EL (cell line): ENCODE data around the gene CNNM4.
A peak's percentile ranks its signal among the peaks of the same experiment; 100 is the strongest.

Experiments
- DNase-seq: peaks from one replicate; pipeline ENCODE4 v3.0.0-alpha.2; 2016

CNNM4 gene

DNA sequence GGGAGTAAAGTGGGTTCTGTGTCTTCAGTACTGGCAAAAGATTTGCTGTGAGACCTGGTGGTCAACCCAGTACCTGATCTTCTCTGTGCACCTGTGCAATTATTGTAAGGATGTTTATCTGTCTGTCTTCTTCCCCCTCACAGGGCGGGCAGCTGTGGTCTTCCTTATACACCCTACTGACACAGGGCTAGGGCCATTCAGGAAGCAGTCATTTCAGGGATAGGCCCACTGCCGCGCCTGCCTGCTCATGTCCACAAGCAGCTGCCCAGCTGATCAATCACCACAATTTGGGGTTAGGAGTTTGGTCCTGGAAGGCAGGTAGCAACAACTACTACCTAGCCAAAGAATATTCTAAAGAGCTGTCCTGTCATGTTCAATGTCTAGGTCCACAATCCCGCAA, 1.2 kb upstream of the CNNM4 start:
- no peak for DNase-seq

DNA sequence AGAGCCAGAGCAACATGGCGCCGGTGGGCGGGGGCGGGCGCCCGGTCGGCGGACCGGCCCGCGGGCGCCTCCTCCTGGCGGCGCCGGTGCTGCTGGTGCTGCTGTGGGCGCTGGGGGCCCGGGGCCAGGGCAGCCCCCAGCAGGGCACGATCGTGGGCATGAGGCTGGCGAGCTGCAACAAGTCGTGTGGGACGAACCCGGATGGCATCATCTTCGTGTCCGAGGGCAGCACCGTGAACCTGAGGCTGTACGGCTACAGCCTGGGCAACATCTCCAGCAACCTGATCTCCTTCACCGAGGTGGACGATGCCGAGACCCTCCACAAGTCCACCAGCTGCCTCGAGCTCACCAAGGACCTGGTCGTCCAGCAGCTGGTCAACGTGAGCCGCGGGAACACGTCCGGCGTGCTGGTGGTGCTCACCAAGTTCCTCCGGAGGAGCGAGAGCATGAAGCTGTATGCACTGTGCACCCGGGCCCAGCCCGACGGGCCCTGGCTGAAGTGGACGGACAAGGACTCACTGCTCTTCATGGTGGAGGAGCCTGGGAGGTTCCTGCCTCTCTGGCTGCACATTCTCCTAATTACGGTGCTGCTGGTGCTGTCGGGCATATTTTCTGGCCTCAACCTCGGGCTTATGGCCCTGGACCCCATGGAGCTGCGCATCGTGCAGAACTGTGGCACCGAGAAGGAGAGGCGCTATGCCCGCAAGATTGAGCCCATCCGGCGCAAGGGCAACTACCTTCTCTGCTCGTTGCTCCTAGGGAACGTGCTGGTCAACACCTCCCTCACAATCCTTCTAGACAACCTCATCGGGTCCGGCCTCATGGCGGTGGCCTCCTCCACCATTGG, 507 bp downstream of the CNNM4 start:
- peak; percentile 46 for DNase-seq

DNA sequence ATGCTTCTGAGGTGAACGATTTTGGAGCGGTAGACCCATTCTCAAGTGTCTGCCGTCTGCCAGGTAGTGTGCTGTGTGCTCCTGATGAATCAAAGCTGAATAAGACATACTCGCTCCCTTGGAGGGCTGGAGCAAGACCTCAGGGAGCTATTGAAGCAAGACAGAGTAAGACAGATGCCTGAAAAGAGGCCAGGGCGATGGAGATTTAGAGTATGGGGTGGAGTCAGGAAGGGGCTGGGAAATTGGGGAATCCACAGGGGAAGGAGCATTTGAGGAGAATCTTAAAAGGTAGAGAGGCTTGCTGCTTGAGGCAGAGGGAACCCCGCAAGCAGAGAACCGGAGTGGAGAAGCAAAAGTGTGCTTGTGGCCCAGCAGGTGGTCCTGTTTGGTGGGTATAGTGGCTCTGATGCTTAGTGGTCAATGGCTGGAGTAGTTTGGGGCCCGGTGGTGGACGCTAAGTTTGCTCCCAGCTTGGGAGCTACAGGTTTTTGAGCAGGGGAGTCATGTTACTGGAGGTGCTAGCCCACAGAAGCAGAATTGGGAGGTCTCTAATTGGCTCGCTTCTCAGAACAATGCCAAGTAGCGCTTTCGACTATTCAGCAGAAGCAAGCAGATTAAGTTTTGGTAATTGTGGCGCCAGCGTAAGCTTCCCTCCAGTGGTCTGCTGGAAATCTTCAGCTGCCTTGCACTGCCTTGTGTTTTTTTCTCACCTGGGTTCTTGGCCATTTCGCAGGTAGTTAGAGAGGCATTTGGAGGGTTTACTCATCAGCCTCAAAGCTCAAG, 2.0 kb downstream of the CNNM4 start:
- peak; percentile 16 for DNase-seq

DNA sequence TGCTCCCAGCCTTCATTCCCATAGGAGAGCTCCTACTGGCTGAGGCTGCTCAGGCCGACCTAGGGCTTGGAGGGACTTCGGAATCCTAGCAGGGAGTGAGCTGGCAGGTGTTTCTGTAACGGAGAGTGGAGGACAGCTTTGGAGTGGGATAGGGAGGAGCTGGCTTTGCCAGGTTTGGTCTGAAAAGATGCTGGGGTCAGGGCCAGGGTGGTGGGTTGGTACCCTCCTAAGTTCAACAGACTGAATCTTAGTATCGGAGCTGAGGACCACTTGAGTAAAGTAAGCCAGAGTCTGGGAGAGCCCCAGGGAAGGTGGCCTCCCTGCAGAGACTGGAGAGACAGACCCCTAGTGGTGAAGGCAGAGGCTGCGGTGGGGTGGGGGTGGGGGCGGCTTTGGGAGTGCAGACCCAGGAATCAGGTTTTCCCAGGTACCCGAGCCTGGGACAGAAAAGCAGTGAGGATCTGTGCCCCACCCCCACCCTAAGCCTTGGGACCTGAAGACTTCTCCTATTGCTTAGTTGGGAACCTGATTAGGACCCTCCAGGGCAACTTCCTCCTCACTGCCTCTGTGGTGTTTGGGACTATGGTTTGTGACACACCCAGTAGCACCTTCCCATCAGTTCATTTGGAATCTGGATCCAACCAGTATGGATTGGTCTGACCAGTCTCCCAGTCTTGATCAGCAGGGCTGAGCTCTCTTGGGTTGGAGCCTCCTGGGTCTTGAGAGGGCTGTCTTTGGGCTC, 3.0 kb downstream of the CNNM4 start:
- peak; percentile 34 for DNase-seq

DNA sequence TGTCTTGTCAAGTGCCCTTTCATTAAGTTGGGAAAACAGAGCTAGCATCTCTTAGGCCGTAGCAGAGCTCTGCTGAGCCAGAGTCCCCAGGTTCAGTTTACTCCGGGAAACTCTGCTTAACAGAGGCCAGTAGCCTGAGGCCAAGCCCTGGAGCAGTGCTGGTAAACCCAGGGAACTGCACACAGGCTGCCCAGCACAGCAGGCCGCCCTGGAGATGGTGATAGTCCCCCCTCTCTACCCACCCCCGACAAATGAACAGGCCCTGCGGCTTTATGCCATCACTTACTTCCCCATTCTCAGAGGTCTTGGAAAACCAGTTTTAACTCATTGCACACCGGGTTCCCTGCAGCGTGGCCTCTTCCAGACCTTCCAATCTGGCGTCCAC, 3.5 kb downstream of the CNNM4 start:
- peak; percentile 31 for DNase-seq

DNA sequence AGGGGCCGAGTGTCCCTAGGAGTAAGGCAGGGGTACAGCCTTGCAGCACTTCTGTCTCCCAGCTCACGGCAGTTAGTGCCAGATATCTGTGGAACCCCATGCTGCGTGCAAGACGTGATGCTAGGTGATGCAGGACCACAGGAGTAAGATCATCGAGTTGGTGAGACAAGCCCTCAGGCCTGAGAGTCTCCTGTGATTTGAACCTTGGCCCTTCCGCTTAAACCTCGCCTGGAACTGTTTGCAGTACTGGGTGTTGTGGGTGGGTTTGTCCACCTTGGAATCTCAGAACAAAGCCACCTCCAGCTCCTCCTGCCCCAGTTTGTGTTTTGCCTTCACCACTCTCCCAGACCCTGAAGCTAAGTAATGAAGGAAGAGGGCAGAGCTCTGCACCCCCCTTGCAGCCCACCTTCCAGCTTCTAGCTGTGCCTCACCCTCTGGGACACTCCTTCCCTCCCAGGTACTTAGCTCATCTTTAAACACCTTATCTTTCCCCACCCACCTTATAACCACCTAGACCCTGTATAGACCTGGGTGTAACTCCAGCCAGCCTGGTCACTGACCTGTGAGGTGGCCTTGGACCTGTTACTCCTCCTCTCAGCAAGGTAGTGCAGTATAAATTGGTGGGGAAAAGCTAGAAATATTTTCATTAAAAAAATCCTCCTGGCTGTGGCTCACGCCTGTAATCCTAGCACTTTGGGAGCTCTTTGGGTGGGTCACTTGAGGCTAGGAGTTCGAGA, 6.6 kb downstream of the CNNM4 start:
- no peak for DNase-seq

DNA sequence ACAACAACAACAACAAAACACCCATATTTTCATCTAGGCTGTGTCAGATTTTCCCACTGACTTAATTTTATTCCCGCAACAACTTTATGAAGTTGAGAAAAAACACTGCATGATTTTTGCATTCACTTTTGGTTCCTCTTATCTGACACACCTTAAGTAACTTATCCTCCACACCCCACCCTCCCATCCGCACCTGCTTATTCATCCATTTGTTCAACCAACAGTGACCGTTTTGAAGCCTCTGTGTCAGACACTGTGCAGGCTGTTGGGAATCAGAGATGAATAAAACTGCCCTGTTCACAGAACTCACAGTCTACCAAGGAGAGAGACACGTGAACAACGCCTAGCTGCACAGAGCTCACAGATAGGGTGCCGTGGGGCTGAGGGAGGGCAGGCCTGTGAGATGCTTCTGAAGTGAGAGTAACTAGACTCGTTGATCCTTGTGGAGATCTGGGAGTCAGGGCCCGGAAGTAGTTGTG, 7.4 kb downstream of the CNNM4 start:
- no peak for DNase-seq

DNA sequence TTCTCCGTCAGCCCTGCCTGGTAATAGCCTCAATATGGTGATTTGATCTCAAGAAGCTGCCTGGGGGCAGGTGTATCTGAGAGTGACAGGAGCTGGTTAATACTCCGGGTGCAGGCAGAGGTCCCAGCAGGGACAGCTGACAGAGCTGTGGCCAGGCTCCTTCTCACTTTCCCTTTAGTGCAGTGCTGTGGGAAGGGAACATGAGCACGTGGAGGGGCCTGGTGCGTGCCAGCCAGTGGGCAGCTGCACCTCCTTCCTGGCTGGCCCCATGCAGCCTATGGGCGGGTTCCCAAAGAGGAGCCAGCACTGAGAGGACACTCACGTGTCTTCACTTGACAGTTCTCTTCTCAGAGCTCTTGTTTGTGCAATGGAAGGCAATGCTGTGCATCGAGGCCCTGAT, 9.1 kb downstream of the CNNM4 start:
- no peak for DNase-seq

DNA sequence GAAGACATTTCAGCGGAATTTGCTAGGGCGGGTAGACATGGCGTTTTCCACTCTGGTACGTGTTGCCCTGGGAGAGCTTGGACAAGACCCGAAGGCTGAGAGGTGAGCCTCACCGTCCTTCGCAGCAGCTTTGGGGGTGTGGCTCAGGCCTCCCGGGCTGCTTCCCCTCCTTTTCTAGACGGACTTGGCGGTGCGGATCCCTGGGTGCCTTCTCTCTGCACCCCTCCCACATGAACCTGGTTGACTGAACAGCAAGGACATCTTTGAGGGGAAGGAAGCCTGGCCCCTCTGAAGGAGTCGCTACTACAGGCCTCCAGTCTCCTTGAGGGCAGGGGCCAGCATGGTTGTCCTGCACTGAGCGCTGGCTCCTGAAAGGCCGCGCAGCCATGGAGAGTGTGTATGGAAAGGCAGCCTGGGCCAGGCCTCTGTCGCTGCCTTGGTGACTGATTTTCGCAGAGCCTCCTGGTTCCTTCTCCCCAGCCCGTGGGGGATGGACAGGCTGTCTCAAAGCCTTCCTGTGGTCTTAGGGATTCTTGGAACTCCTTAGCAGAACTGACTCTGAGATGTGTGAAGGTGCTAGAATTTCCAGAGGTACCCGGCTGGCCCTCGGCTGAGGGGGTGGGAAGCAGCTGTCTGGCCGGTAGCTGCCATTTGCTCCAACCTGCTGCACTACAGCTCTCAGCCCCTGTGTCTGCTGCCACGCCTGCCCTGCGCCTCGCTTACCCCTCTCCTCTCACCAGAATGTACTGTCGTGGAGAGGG, 9.9 kb downstream of the CNNM4 start:
- no peak for DNase-seq

DNA sequence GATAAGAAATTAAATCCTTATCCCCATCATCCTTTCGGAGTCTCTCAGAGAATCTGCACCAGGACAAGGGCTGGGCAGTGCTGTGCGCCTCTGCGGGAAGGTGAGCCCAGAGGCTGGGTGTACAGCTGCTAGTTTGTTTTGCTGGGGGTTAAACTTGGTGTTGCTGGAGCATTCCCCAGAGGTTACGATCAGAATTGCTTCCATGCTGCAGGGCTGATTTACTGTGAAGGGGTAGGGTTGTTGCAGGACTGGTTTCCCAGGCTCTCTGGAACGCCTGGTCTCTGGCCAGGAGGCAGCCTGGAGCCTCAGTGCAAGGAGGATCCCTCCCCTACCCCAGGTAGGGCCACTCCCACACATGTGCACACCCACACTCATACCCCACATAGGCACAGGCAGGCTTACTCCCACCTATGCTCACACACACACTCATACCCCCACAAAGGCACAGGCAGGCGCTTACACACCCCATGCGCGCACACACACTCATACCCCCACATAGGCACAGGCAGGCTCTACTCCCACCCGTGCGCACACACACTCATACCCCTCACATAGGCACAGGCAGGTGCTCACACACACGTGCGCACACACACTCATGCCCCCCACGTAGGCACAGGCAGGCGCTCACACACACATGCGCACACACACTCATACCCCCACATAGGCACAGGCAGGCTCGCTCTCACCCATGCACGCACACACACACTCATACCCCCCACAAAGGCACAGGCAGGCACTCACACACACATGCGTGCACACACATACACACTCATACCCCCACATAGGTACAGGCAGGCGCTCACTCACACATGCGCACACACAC, 11.3 kb downstream of the CNNM4 start:
- no peak for DNase-seq

DNA sequence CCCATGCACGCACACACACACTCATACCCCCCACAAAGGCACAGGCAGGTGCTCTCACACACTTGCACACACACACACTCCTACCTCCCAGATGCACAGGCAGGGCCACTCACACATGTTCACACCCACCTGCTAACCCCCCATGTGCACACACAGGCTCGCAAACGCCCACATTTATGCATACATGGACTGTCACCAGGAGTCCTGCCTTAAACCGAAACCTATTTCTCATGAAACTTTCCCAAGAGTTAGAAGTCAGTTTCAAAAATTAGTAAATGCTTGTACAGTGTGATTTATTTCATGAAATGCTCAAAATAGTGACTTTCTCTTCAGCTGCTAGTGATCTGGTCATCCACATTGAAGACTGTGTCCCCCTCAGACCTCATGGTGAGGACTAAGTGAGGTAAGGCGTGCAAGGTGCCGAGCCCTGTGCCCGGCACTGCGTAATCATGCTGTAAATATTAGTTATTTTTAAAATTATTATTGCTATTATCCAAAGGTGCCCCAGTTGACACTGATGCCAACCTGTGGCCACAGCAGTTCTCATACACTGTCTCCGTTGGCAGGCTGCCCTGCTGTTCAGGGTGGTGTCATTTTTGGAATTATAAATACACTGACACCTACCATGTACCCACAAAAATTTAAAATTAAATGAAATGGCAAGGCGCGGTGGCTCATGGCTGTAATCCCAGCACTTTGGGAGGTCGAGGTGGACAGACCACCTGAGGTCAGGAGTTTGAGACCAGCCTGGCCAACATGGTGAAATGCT, 12.4 kb downstream of the CNNM4 start:
- no peak for DNase-seq

DNA sequence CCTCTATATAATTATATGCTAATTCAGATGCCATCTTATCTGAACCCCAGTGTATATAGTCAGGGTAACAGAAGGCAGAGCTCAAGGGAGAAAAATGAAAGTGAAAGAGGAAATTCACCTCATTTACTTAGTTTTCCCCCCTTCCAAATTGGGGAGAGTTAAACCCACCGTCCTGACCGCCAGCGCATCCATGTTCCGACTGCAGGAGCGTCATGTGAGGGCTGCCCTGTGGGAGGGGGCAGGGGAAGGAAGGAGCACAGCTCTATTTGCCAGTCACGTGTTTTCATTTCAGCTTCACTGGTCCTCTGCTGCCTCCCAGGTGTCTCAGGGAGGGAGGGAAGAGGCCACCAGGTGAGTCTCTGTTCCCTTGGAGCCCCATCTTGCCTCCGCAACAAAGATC, 13.2 kb downstream of the CNNM4 start:
- DNase-seq: no peak

DNA sequence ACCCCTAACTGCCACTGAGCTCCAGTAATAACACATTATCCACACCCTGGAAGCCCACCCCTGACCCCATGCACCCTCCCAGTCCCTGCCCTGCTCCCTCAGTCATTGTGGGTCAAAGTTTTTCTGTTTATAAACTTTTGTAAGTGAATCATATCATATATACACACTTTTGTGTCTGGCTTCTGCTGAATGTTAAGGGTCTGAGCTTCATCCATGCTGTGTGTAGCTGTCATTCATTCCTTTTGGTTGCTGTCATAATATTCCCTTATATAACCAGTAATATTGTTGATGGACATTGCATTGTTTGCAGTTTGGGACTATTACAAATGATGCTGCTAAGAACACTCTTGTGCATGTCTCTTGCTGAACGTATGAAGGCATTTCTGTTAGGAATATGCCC, 14.5 kb downstream of the CNNM4 start:
- peak; percentile 19 for DNase-seq

DNA sequence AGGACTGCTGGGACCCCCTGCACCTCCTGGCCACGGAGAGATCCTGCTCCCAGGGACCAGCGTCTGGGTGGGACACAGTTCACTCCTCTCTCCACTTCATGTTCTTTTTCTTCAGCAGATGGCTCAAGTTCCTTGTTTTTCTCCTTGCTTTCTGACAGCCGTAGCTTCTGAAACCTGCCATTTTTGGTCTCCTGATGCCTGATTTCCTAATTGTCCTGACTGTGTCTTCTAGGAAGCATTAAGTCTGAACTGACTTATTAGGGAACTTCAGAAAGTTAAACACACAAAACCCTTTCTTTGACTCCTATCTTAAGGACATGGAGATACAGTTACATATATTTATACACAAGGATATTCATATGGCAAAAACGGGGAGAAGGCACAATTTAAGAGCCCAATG, 22.7 kb downstream of the CNNM4 start:
- no peak for DNase-seq

DNA sequence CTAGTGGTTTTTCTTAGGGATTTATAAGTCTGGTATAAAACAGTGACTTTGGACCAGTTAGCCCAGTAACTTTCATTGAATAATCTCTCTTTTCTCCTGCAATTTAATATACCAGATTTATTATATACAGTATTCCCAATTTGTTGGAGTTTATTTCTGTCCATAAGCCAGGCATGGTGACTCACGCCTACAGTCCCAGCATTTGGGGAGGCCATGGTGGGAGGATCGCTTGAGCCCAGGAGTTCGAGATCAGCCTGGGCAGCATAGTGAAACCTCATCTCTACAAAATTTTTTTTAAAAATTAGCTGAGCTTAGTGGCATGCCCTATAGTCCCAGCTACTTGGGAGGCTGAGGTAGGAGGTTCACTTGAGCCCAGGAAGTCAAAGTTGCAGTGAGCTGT, 26.7 kb downstream of the CNNM4 start:
- no peak for DNase-seq

DNA sequence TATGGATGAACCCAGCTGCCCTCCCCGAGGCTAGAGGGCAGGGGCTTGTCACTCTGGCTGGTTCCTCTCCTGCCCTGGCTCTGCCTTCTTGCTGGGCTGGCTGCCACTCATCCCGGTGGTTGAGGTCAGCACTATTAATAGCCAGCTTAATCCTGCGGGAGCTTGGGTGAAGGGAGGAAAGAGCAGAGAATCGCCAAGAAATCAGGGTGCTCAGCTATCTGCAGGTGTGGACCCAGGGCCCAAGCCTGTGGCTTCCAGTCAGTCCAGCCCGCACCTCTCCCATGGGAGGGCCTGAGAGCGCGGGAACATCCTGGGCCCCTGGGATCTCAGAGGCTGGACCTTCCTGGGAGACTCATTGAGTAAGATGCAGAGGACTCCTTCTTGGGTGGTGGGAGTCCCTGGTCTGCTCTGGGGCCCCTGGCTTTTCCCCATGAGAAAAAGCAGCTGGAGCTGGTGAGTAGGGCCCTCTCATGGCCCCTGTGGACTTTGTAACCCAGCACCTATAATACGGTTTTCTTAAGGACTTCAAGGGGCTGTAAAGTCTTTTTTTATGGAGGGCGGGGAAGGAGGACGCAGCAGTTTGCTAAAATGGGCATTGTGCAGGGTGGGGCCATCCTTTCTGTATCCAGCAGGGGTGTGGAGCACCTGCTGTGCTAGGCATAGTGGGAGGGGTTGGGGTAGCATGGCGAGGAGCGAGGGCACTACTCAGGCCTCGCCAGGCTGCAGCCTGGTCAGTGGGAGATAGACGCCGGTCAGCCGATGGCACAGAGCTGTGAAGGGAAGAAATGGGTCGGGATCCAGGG, 27.9 kb downstream of the CNNM4 start:
- DNase-seq: no peak

DNA sequence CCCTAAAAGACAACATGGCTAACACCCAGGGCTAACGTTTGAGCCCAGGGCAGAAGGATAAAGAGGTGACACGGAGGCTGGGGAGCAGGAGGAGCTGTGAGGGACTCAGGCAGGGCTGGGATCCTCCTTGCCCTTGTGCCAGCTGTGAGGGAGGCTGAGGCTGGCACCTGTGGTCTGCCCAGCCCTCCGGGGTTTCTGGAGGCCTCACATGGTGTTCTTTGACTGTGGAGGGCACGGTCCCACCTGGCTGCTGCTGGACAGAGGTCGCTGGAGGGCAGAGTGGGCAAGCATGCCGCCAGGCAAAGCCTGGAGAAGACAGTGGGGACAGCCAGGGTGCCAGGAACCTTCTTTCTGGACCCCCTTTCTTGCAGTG, 28.5 kb downstream of the CNNM4 start:
- DNase-seq: no peak

DNA sequence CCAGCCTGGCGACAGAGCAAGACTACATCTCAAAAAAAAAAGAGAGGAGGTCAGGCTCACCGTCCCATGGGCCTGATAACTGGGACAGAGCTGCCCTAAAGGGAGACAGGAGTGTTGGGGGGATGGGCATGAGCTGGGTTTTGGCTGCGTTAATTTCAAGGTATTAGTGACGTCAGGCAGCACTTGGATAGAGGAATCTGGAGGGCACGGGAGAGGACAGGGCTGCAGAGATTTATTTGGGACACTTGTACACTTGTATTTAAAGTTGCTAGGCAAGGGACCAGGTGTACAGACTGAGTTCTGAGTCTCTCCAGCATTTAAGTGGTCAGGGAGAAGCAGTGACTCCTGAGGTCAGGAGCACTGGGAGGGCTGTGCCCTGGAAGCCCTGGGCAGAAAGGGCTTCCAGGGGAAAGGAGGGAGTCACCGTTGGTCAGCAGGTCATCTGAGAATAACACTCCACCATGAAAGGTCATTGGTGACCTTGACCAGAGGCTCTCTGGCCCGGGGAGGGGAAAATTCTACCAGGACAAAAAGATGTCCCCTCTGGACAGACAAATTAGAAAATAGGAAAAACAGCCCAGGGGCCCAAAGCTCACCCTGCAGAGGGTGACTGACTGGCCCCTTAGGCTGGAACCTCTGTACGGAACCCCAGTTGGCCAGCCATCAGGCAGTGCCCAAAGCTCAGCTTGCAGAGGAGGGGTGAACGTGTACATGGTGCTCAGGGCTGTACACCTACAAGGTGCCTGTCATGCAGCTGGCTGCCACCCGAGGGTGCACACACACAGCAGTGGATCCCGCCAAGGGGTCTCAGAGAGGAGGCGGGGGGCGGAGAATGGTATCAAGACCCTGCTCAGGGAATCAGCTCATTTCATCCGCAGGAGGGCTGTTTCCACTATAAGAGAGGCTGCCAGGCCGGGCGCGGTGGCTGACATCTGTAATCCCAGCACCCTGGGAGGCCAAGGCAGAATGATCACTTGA, 32.4 kb downstream of the CNNM4 start:
- no peak for DNase-seq
